GM18909 (cell line): ENCODE measurements around the gene ALPL.

Experiments used
- ATAC-seq: cut with Tn5 transposase; IDR thresholded peaks from one replicate; pipeline ENCODE4 v1.9.1; 2021; ENCODE audit warnings: mild to moderate bottlenecking; ENCODE audit not compliant: unreplicated experiment, poor library complexity

Gene ALPL

GRCh38 chr1:21574466-21575151 lies 65.4 kb downstream of the ALPL start:
- no peak for ATAC-seq

- no peak for ATAC-seq
These were observed 66.2 kb downstream of the ALPL start for GRCh38 chr1:21575351-21575942.

DNA sequence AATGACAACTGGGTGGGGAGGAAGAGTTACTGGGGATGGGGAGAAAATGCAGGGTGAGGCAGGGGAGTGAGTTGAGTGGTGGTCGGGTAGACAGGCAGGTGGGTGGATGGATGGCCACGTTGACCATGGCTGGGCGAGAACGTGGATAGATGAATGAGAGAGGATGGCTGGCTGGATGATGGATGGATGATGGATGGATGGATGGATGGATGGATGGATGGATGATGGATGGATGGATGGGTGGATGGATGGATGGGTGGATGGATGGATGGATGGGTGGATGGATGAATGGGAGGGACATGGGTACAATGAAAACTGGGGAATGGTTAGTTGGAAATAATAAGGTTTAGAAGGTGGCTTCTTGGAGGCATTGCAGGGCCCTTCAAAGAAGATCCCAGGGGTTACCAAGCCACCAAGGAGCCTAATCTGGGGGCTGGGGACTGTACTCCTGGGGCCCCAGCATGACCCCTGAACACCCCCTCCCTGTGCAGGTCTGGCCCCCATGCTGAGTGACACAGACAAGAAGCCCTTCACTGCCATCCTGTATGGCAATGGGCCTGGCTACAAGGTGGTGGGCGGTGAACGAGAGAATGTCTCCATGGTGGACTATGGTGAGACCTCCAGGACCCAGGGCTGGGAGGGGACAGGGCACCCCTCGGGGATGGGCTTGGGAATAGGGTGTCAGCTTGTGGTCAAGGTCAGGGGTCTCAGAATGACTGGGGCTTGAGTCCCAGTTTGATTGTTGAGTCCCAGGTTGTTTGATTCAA lies 67.0 kb downstream of the ALPL start:
- no peak for ATAC-seq

DNA sequence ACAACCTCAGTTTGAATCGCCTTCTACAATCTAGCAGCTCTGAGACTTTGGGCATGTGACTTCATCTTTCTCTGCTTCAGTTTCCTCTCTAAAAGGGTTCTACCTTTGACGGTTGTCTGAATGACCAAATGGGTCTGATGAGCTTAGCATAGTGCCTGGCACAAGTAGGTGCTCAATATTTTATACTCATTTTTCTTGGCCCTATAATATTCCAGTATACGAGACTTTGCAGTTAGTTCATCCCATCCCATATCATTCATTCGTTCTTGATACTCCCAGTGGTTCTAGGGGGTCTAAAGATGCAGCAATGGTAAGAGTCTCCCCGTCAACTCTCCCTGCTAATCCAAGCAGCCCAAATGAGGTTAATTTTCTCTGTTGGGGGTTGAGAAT lies 67.6 kb downstream of the ALPL start:
- no peak for ATAC-seq

- ATAC-seq: no peak
These were observed 68.1 kb downstream of the ALPL start for GRCh38 chr1:21577324-21577723.

DNA sequence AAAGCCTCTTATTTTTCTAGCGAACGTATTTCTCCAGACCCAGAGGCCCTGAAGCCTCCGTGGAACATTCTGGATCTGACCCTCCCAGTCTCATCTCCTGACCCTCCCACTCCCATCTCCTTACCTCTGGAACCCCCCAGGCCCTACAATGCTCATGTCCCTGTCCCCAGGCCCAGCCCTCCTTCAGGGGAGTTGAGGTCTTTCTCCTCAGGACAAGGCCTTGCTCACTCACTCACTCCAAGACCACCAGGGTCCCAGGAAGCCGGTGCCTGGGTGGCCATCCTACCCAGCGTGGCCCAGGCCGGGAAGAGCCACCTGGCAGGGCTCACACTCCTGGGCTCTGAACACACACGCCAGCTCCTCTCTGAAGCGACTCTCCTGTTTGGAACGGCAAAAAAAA lies 68.7 kb downstream of the ALPL start:
- ATAC-seq: no peak

DNA sequence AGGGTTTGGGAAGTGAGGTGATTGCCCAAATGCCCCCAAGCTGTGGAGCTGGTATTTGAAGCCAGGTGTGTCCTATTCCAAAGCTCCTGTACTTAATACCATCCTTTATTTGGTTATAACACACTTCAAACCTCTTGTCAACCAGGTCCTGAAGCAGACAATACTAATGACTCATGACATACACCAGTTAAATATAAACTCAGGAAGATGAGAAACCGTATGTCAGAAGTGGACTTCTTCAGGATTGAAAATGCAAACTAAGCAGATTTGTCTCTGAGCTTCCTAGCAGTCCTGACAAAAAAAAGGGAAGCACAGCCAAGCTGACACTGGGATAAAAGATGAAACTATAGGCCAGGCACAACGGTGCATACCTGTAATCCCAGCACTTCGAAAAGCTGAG lies 70.6 kb downstream of the ALPL start:
- ATAC-seq: no peak

DNA sequence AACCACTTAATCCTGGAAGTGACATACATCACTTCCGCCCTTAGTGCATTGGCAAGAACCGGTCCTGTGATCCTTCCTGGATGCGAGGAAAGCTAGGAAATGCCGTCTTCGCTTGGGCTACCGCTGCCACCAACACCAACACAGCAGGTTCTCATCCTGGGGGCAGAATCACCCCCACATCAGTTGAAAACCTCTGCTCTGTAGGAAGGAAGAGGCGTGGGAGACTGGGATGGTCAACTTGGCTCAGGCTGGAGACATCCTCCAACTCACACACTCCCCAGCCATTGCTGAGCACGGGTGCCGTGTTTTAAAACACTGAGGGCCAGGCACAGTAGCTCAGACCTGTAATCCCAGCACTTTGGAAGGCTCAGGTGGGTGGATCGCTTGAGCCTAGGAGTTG lies 74.9 kb downstream of the ALPL start:
- ATAC-seq: no peak

GRCh38 chr1:21585037-21585436 lies 75.8 kb downstream of the ALPL start:
- no peak for ATAC-seq

- ATAC-seq: no peak
These were observed 77.0 kb downstream of the ALPL start for GRCh38 chr1:21586222-21586621.

DNA sequence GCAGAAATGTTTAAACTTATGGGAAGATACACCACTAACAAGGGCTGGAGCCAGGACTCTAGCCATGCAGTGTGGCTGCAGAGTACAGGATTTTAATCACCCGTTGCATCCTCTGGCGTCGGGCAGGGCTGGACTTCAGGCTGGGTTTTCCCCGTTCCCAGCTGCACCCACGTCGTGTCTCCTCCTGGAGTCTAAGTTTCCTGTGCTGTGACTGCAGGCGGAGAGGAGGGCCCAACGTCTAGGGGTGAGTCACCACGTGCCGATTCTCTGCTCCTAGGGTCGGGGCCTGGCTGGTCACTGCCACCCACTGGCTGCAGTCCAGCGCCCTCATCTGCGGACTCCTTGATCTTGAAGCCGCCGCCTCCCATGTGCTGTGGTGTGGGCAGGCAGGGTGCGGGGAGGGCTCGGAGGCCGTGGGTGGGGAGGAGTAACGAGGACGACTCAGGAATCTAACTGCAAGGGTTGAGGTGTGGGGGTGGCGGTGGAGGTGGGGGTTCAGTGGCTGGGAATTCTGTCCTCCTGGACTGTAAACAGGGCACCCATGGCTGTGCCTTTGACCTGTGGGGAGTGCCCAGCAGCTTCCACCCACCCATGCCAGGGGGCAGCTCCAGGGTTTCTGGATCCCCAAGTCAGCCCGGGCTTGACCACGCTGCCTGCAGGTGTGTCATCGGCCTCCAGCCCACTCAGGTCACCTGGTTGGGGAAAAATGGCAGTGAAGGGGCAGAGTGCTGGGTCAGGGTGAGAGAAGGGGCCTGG lies 77.8 kb downstream of the ALPL start:
- no peak for ATAC-seq

GRCh38 chr1:21587602-21587953 lies 78.4 kb downstream of the ALPL start:
- ATAC-seq: no peak

DNA sequence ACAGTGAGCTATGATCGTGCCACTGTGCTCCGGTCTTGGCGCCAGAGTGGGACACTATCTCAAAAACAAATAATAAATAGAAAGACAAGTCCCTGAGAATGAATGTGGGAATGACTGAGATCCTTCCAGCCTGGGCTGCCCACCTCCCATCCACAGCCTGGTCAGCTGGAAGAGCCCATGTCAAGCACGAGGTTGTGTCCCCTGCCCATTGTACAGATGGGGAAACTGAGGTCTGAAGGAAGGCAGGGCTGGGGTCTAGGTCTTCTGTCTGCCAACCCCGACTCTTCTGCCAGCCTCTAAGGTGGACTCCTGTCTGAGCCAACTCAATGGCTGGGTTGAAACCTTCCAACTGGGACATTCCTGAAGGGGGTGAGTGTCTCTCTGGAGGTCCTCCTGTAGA lies 80.4 kb downstream of the ALPL start:
- ATAC-seq: no peak

- no peak for ATAC-seq
These were observed 81.1 kb downstream of the ALPL start for GRCh38 chr1:21590126-21590880.

- ATAC-seq: no peak
These were observed 81.7 kb downstream of the ALPL start for GRCh38 chr1:21590934-21591333.

- ATAC-seq: no peak
These were observed 83.1 kb downstream of the ALPL start for GRCh38 chr1:21592086-21592865.

- no peak for ATAC-seq
These were observed 84.0 kb downstream of the ALPL start for GRCh38 chr1:21593231-21593630.

DNA sequence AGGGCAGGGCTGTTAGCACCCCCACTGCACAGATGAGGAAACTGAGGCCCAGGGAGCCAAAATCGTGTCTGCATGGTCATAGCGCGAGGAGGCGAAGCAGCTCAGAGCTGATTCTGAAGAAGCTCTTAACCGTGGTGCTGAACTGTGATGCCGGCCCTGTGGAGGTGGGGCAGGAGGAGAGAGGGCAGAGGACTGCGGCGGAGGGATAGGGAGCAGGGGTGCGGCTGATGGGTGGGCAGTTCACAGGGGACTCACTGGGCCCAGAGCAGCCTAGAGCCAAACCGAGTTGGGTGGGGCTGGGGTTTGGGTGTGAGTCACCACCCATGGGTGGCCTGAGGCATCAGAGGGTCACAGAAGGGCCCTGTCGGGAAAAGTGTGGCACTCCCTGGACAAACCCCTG lies 85.3 kb downstream of the ALPL start:
- ATAC-seq: no peak
